ENCODE data around the gene COL23A1. TPM values are rescaled to one million over a fixed set of nuclear protein-coding genes. Genes with fewer than 3 reads are reported as not detected.

Gene COL23A1
- total and polyA plus RNA-seq, 2 of the 13 experiments (the other 11 are each of a cell fraction or from before 2014, with no cell fraction given), result not detected

GRCh38 chr5:178533136-178533535 is 57.1 kb downstream of the COL23A1 start:
- in situ Hi-C loops (cut with HindIII; ENCODE audit: extremely low pct_ligation_motif_present, low pct_unique_long_range_greater_than_20kb), result no loop called here
- POLR2A ChIA-PET, result no interaction called here
- 49% methylated on average over 10 of the region's 10 CpGs for WGBS (ENCODE audit: low lambda C conversion rate)

More at GRCh38 chr5:178533136-178533535, 57.1 kb downstream of the COL23A1 start:
- no peak for DNase-seq (ENCODE audit: low spot score)
- Histone ChIP-seq H3K36me3 (replicated peaks in 1 of 2; ENCODE audit: control insufficient read depth in 1 of 2, insufficient read depth in 2 of 2, low read length in 2 of 2) (no peaks in the 10 kb centered on the region), H3K27me3 (ENCODE audit: control insufficient read depth in 1 of 2, insufficient read depth in 2 of 2, low read length in 2 of 2) (peaks cover 2 to 14% of the 10 kb centered on the region in 2 experiments; a peak in 3 of 5 replicates), H3K4me3 (replicated peaks in 1 of 3; ENCODE audit: insufficient read depth in 1 of 3, low read depth in 2 of 3, low read length in 3 of 3) (no peak overlapping the region), H4K20me1 (ENCODE audit: insufficient read depth, low read length) (0 out of 2 replicates have a peak, but pooled peaks cover 4% of the 10 kb centered on the region), H3K9me3 (ENCODE audit: low read length) (no peaks in the 10 kb centered on the region), H3K4me2 (ENCODE audit: low read depth, low read length) (no peak overlapping the region), H2AFZ (ENCODE audit: low read length) (no peak overlapping the region), H3K4me1 (ENCODE audit: insufficient read depth, low read length) (no peaks in the 10 kb centered on the region), H3K9ac (ENCODE audit: insufficient read depth, low read depth, low read length) (no peak overlapping the region), H3K79me2 (ENCODE audit: insufficient read depth, low read length) (no peaks in the 10 kb centered on the region), H3K27ac (ENCODE audit: extremely low read length, insufficient read depth, low read length) (no peak overlapping the region)
- intact Hi-C loops (cut with micrococcal nuclease; ENCODE audit: unreplicated experiment), result no loop called here
- no peak for ATAC-seq
- BruUV-seq (replicated peaks), result no TSS peak
- CTCF ChIA-PET (ENCODE audit: low intra/inter-chr PET ratio, low total read pairs), result no interaction called here
- no peak for FAIRE-seq
- no peak for TF ChIP-seq RARG (CRISPR knock-in tag; IDR thresholded peaks at IDR 0.05; ENCODE audit: low read depth)
- TF ChIP-seq ZNF558 (CRISPR knock-in tag; IDR thresholded peaks at IDR 0.05; ENCODE audit: borderline replicate concordance), result no peak
- no peak for TF ChIP-seq PPARG (CRISPR knock-in tag; conservative IDR thresholded peaks at IDR 0.05)
- no peak for TF ChIP-seq MBD4 (IDR thresholded peaks at IDR 0.05; ENCODE audit: borderline replicate concordance, low read length)
- TF ChIP-seq STAG1 (CRISPR knock-in tag; IDR thresholded peaks at IDR 0.05), result no peak
- no peak for TF ChIP-seq HMGA1 (CRISPR knock-in tag; conservative IDR thresholded peaks at IDR 0.05)
- no peak for TF ChIP-seq SNAPC2 (CRISPR knock-in tag; IDR thresholded peaks at IDR 0.05)
- TF ChIP-seq IRF9 (CRISPR knock-in tag; IDR thresholded peaks at IDR 0.05; ENCODE audit: borderline replicate concordance), result no peak
- TF ChIP-seq FOXA1 (IDR thresholded peaks at IDR 0.05), result no peak
- TF ChIP-seq FOXA1 (CRISPR knock-in tag; IDR thresholded peaks at IDR 0.05), result no peak
- TF ChIP-seq BATF2 (CRISPR knock-in tag; IDR thresholded peaks at IDR 0.05), result no peak
- TF ChIP-seq ZNF207 (IDR thresholded peaks at IDR 0.05; ENCODE audit: borderline replicate concordance), result no peak
- TF ChIP-seq ZNF205 (CRISPR knock-in tag; IDR thresholded peaks at IDR 0.05), result no peak
- no peak for TF ChIP-seq ISL2 (CRISPR knock-in tag; IDR thresholded peaks at IDR 0.05)
- TF ChIP-seq TRIM22 (IDR thresholded peaks at IDR 0.05), result no peak
- no peak for TF ChIP-seq ZNF776 (CRISPR knock-in tag; IDR thresholded peaks at IDR 0.05)
- no peak for TF ChIP-seq ZNF878 (CRISPR knock-in tag; IDR thresholded peaks at IDR 0.05)
- TF ChIP-seq PHF21A (CRISPR knock-in tag; IDR thresholded peaks at IDR 0.05), result no peak
